K562 (cell line): ENCODE results near the gene NRG3. TPM values are rescaled to one million over a fixed set of nuclear protein-coding genes. Genes with fewer than 3 reads are reported as not detected.

Source experiments
- ATAC-seq: fragments of 200-7000 bp; cut with Tn5 transposase; 3 replicates; pipeline ENCODE4 v1.9.1; 2020; ENCODE audit warnings: moderate library complexity
- BruUV-seq: library from RNA; stranded (reverse); fragments of 400-500 nt; replicated peaks from 2 replicates; lab custom pipeline; 2021; lab: Mats Ljungman, UMichigan
- CTCF ChIA-PET: fragments of 300-600 bp; formaldehyde crosslinking; extraction: SDS; loops from one replicate; lab custom pipeline; 2021; ENCODE audit warnings: low intra/inter-chr PET ratio; lab: Yijun Ruan, JAX
- POLR2A ChIA-PET: fragments of 300-600, 350-650 bp; sonication (Branson Sonifier 250); formaldehyde crosslinking; extraction: SDS; loops from one replicate; lab custom pipeline; 2021; ENCODE audit warnings: antibody characterized with exemption, inconsistent platforms; lab: Yijun Ruan, JAX
- DNase-seq, 4 experiments: peaks; one replicate each; pipeline versions ENCODE4 v3.0.0 to v3.0.0-alpha.2; 2011 to 2018; ENCODE audit warnings: low spot score in 3 of 4, mixed read lengths in 3 of 4; ENCODE audit errors: extremely low read depth in 1 of 4
- FAIRE-seq: peaks from 2 replicates; lab custom pipeline; 2011; peaks lifted over from hg19 to GRCh38; lab: Jason Lieb, UNC
- H2AFZ ChIP-seq: 2 replicates; pipeline ENCODE4 v1.6.0; 2011; ENCODE audit warnings: low read depth, low read length, control low read depth, inconsistent platforms
- H3K27ac ChIP-seq: fragments of 200-600 bp; 3 replicates; pipeline ENCODE4 v1.8.0; 2011; ENCODE audit warnings: low read depth, mild to moderate bottlenecking, control low read depth, inconsistent platforms, low read length, moderate library complexity, mixed read lengths; ENCODE audit errors: extremely low read depth
- H3K27me3 ChIP-seq, 2 experiments: fragments of 300-600 bp in 1 of 2; 2 replicates in 1 of 2; 3 replicates in 1 of 2; pipeline versions ENCODE4 v1.6.0 to v1.8.0; 2011; ENCODE audit warnings: inconsistent platforms in 2 of 2, low read length in 2 of 2, mild to moderate bottlenecking in 1 of 2, mixed read lengths in 1 of 2, moderate library complexity in 1 of 2; ENCODE audit not compliant: control insufficient read depth in 2 of 2, insufficient read depth in 2 of 2
- H3K36me3 ChIP-seq: fragments of 300-600 bp; 3 replicates; pipeline ENCODE4 v1.8.0; 2011; ENCODE audit warnings: mild to moderate bottlenecking, low read length, inconsistent platforms; ENCODE audit not compliant: control insufficient read depth, insufficient read depth
- H3K4me1 ChIP-seq, 2 experiments: fragments of 200-600 bp in 1 of 2; replicated peaks in 1 of 2; 2 replicates in 1 of 2; 3 replicates in 1 of 2; pipeline versions ENCODE4 v1.5.1 to v1.8.0; 2011; ENCODE audit warnings: inconsistent platforms in 2 of 2, low read length in 2 of 2, mild to moderate bottlenecking in 1 of 2, mixed read lengths in 1 of 2, moderate library complexity in 1 of 2; ENCODE audit not compliant: control insufficient read depth in 2 of 2, insufficient read depth in 2 of 2
- H3K4me2 ChIP-seq: 2 replicates; pipeline ENCODE4 v1.6.1; 2011; ENCODE audit warnings: low read length, control low read depth, inconsistent platforms, mixed read lengths; ENCODE audit not compliant: insufficient read depth
- H3K4me3 ChIP-seq: fragments of 200-600 bp; sonication (generic), shearing (Covaris generic); 2 replicates; pipeline ENCODE4 v1.5.1; 2016; ENCODE audit warnings: control low read depth, inconsistent platforms
- H3K79me2 ChIP-seq: fragments of 200-600 bp; 3 replicates; pipeline ENCODE4 v1.8.0; 2011; ENCODE audit warnings: low read length, inconsistent platforms; ENCODE audit not compliant: control insufficient read depth, insufficient read depth
- H3K9ac ChIP-seq, 2 experiments: 2 replicates each; pipeline versions ENCODE4 v1.6.0 to v1.6.1; 2011; ENCODE audit warnings: low read depth in 2 of 2, low read length in 2 of 2, control low read depth in 1 of 2, inconsistent platforms in 1 of 2, mild to moderate bottlenecking in 1 of 2, mixed read lengths in 1 of 2; ENCODE audit not compliant: insufficient read depth in 1 of 2
- H3K9me1 ChIP-seq: one replicate; pipeline ENCODE4 v1.6.0; 2011; ENCODE audit warnings: inconsistent platforms, mild to moderate bottlenecking, low read length, moderate library complexity; ENCODE audit not compliant: control insufficient read depth, insufficient read depth
- H3K9me3 ChIP-seq: replicated peaks from 2 replicates; pipeline ENCODE4 v1.5.1; 2011; ENCODE audit warnings: low read depth, low read length, inconsistent platforms; ENCODE audit not compliant: control insufficient read depth, insufficient read depth
- H4K20me1 ChIP-seq: replicated peaks from 2 replicates; pipeline ENCODE4 v1.6.1; 2011; ENCODE audit warnings: low read length, inconsistent platforms, mixed read lengths; ENCODE audit not compliant: control insufficient read depth, insufficient read depth
- ESRRB ChIP-seq: fragments of 250-450 bp; sonication (Bioruptor Pico); IDR thresholded peaks from 2 replicates; pipeline ENCODE4 v1.5.0; 2020; ENCODE audit warnings: mild to moderate bottlenecking, moderate library complexity, borderline replicate concordance
- HNRNPK ChIP-seq: fragments of 200-400 bp; formaldehyde crosslinking; IDR thresholded peaks from one replicate; pipeline ENCODE4 v1.6.1; 2018; ENCODE audit warnings: mild to moderate bottlenecking, low read depth, low read length; ENCODE audit not compliant: poor library complexity, severe bottlenecking
- HNRNPL ChIP-seq: fragments of 200-400 bp; formaldehyde crosslinking; IDR thresholded peaks from 2 replicates; pipeline ENCODE4 v1.6.1; 2017; ENCODE audit warnings: low read depth, mild to moderate bottlenecking, low read length
- ILK ChIP-seq: fragments of 450-650 bp; IDR thresholded peaks from 2 replicates; pipeline ENCODE4 v1.6.1; 2016; ENCODE audit warnings: missing genetic modification characterization, low read depth, mild to moderate bottlenecking, missing compliant biosample characterization, moderate library complexity, borderline replicate concordance
- NCOR1 ChIP-seq: fragments of 450-650 bp; IDR thresholded peaks from 2 replicates; pipeline ENCODE4 v1.6.1; 2016; ENCODE audit warnings: mild to moderate bottlenecking, moderate library complexity
- POLR2H ChIP-seq: IDR thresholded peaks from 2 replicates; pipeline ENCODE4 v1.6.1; 2016; ENCODE audit warnings: missing genetic modification characterization, low read depth, mild to moderate bottlenecking, control low read depth, missing compliant biosample characterization, moderate library complexity
- PTRF ChIP-seq: fragments of 450-650 bp; IDR thresholded peaks from 2 replicates; pipeline ENCODE4 v1.6.1; 2016; ENCODE audit warnings: mild to moderate bottlenecking, missing genetic modification characterization, missing compliant biosample characterization
- ZC3H11A ChIP-seq: IDR thresholded peaks from 2 replicates; pipeline ENCODE4 v1.6.1; 2012; ENCODE audit warnings: low read depth, low read length, improper control_type of control experiment
- ZNF274 ChIP-seq: IDR thresholded peaks from 2 replicates; pipeline ENCODE4 v1.6.1; 2011; ENCODE audit warnings: low read depth, mild to moderate bottlenecking, low read length, moderate library complexity, borderline replicate concordance
- WGBS: fragments of 100-300 bp; shearing (Covaris generic); methylation state at CpG from one replicate; pipeline ENCODE4 v1.1.6; 2016; ENCODE audit warnings: low coverage, mixed read lengths; ENCODE audit not compliant: insufficient coverage; ENCODE audit errors: missing lambda C conversion rate; 5-methylcytosine and 5-hydroxymethylcytosine counted together
- in situ Hi-C: fragments of 300-500 bp; cut with MboI; formaldehyde crosslinking; loops from 4 replicates; pipeline ENCODE4 v1.15.0; 2018; ENCODE audit warnings: inconsistent platforms, mixed read lengths
- intact Hi-C: fragments of 100-400 bp; cut with micrococcal nuclease; formaldehyde crosslinking; loops from 2 replicates; pipeline ENCODE4 v1.14.2; 2022
- polyA plus RNA-seq, 8 experiments: library from polyadenylated mRNA; depleted of rRNA in 4 of 8; stranded (reverse) in 5 of 8; unstranded in 3 of 8; fragments of >200 nt; fragmentation: Nextera tagmentation in 2 of 8; fragmentation: Illumina TruSeq in 1 of 8; extraction: Ambion mirVana in 2 of 8; extraction: Trizol in 1 of 8; gene quantifications; 2 replicates each; pipeline versions ENCODE4 v1.2.1 to v1.2.3, GENCODE V29; 2011 to 2014; ENCODE audit warnings: inconsistent platforms in 1 of 8, missing spikeins in 1 of 8
- total RNA-seq, 7 experiments: library from RNA; depleted of rRNA in 6 of 7; stranded (reverse); fragments of >200 nt in 6 of 7; fragmentation: Illumina TruSeq in 2 of 7; extraction: Trizol in 2 of 7; gene quantifications; 2 replicates each; pipeline versions ENCODE4 v1.2.1 to v1.2.3, GENCODE V29; 2011 to 2021; ENCODE audit warnings: low replicate concordance in 1 of 7
- TF ChIP-seq, protein P1 (sequence below): sonication (generic); formaldehyde crosslinking; IDR thresholded peaks from 2 replicates; pipeline ENCODE4 v1.8.0; 2022; ENCODE audit warnings: missing genetic modification reagents, mild to moderate bottlenecking, borderline replicate concordance
- TF ChIP-seq, protein P2 (sequence below): fragments of 450-650 bp; IDR thresholded peaks from 2 replicates; pipeline ENCODE4 v1.6.1; 2016; ENCODE audit warnings: borderline replicate concordance

Gene NRG3
- total and polyA plus RNA-seq, 9 of the 15 experiments (the other 6 are each of a cell fraction or from before 2014, with no cell fraction given), result not detected

DNA sequence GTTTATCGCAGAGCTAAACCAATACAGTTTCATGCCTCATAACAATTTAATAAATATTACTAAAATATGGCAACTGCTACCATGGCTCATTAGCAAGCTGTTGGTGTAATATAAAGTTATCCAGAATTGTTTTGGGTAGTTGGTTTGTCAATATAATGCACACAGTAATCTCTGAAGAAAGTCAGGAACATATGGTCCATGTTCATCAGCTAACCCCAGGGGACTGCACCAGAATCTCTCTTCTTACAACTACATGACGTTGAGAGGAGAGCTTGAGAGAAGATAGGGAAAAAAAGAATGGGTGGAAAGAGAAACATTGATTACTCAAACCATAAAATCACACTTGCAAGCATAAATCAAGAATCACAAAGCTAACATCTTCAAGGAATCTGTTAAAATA is 333.7 kb downstream of the NRG3 start:
- Histone ChIP-seq H3K27ac (no peak overlapping the region), H3K9me1 (no peaks in the 10 kb centered on the region), H3K9ac (no peak overlapping the region), H3K9me3 (0 out of 2 replicates have a peak, but pooled peaks cover 3% of the 10 kb centered on the region), H3K4me2 (no peak overlapping the region), H3K36me3 (no peaks in the 10 kb centered on the region), H3K79me2 (no peaks in the 10 kb centered on the region), H4K20me1 (no peaks in the 10 kb centered on the region), H2AFZ (no peak overlapping the region), H3K4me3 (no peak overlapping the region), H3K4me1 (no peaks in the 10 kb centered on the region), H3K27me3 (no peaks in the 10 kb centered on the region)
- in situ Hi-C loops (no loop called here), intact Hi-C loops (no loop called here)
- CTCF ChIA-PET, result no interaction called here
- 0% methylated on average over 2 of the region's 2 CpGs for WGBS
- no TSS peak for BruUV-seq
- POLR2A ChIA-PET, result no interaction called here
- DNase-seq (no peak), ATAC-seq (no peak), FAIRE-seq (no peak)
- TF ChIP-seq, protein P1, sequence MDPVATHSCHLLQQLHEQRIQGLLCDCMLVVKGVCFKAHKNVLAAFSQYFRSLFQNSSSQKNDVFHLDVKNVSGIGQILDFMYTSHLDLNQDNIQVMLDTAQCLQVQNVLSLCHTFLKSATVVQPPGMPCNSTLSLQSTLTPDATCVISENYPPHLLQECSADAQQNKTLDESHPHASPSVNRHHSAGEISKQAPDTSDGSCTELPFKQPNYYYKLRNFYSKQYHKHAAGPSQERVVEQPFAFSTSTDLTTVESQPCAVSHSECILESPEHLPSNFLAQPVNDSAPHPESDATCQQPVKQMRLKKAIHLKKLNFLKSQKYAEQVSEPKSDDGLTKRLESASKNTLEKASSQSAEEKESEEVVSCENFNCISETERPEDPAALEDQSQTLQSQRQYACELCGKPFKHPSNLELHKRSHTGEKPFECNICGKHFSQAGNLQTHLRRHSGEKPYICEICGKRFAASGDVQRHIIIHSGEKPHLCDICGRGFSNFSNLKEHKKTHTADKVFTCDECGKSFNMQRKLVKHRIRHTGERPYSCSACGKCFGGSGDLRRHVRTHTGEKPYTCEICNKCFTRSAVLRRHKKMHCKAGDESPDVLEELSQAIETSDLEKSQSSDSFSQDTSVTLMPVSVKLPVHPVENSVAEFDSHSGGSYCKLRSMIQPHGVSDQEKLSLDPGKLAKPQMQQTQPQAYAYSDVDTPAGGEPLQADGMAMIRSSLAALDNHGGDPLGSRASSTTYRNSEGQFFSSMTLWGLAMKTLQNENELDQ (CRISPR knock-in tag), result no peak
- TF ChIP-seq PTRF (tag), result no peak
- TF ChIP-seq HNRNPK, result no peak
- TF ChIP-seq NCOR1, result no peak
- TF ChIP-seq ZNF274, result no peak
- no peak for TF ChIP-seq POLR2H (tag)
- no peak for TF ChIP-seq ZC3H11A
- no peak for TF ChIP-seq ILK (tag)
- TF ChIP-seq, protein P2, sequence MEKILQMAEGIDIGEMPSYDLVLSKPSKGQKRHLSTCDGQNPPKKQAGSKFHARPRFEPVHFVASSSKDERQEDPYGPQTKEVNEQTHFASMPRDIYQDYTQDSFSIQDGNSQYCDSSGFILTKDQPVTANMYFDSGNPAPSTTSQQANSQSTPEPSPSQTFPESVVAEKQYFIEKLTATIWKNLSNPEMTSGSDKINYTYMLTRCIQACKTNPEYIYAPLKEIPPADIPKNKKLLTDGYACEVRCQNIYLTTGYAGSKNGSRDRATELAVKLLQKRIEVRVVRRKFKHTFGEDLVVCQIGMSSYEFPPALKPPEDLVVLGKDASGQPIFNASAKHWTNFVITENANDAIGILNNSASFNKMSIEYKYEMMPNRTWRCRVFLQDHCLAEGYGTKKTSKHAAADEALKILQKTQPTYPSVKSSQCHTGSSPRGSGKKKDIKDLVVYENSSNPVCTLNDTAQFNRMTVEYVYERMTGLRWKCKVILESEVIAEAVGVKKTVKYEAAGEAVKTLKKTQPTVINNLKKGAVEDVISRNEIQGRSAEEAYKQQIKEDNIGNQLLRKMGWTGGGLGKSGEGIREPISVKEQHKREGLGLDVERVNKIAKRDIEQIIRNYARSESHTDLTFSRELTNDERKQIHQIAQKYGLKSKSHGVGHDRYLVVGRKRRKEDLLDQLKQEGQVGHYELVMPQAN, result no peak
- no peak for TF ChIP-seq ESRRB (CRISPR knock-in tag)
- no peak for TF ChIP-seq HNRNPL
